K562 (cell line): ENCODE results near the gene CNGA3. TPM values are rescaled to one million over a fixed set of nuclear protein-coding genes. Genes with fewer than 3 reads are reported as not detected.

ENCODE experiments used
- CHAMP1 ChIP-seq: fragments of 450-650 bp; IDR thresholded peaks from 2 replicates; pipeline ENCODE4 v1.6.1; 2016; ENCODE audit warnings: mild to moderate bottlenecking
- CTBP1 ChIP-seq: fragments of 450-650 bp; IDR thresholded peaks from 2 replicates; pipeline ENCODE4 v1.6.1; 2016; ENCODE audit warnings: borderline replicate concordance
- CTCFL ChIP-seq: IDR thresholded peaks from 2 replicates; pipeline ENCODE4 v1.6.1; 2011; ENCODE audit warnings: borderline replicate concordance, low read depth, mild to moderate bottlenecking, moderate library complexity, low read length; ENCODE audit not compliant: insufficient read depth, poor library complexity, severe bottlenecking
- DIDO1 ChIP-seq: fragments of 450-650 bp; IDR thresholded peaks from 2 replicates; pipeline ENCODE4 v1.6.1; 2016; ENCODE audit warnings: low read depth, missing biosample characterization, missing genetic modification characterization
- DMBX1 ChIP-seq: fragments of 250-450 bp; sonication (Bioruptor Pico); IDR thresholded peaks from 2 replicates; pipeline ENCODE4 v1.8.0; 2022; ENCODE audit warnings: inconsistent platforms, mild to moderate bottlenecking, moderate library complexity, borderline replicate concordance
- FOXK2 ChIP-seq, 2 experiments: fragments of 450-650 bp; IDR thresholded peaks in 1 of 2; conservative IDR thresholded peaks in 1 of 2; 2 replicates each; pipeline ENCODE4 v1.6.1; 2016; ENCODE audit warnings: low read depth in 2 of 2, mild to moderate bottlenecking in 1 of 2
- L3MBTL2 ChIP-seq: fragments of 450-650 bp; IDR thresholded peaks from 2 replicates; pipeline ENCODE4 v1.6.1; 2016; ENCODE audit warnings: mild to moderate bottlenecking, moderate library complexity
- MYC ChIP-seq, 2 experiments: fragments of 250-450 bp in 1 of 2; sonication (Bioruptor Pico) in 1 of 2; IDR thresholded peaks; 2 replicates each; pipeline versions ENCODE4 v1.5.1 to v1.6.1; 2012 to 2021; ENCODE audit warnings: low read depth in 2 of 2, borderline replicate concordance in 1 of 2, improper control_type of control experiment in 1 of 2, low read length in 1 of 2, mild to moderate bottlenecking in 1 of 2, moderate library complexity in 1 of 2
- NFIX ChIP-seq: fragments of 250-450 bp; sonication (Bioruptor Pico); IDR thresholded peaks from 2 replicates; pipeline ENCODE4 v1.4.0; 2020; ENCODE audit warnings: low read depth, mild to moderate bottlenecking, moderate library complexity
- NFYB ChIP-seq: IDR thresholded peaks from 2 replicates; pipeline ENCODE4 v1.6.1; 2011; ENCODE audit warnings: mild to moderate bottlenecking, moderate library complexity; ENCODE audit not compliant: insufficient read length; ENCODE audit errors: extremely low read depth
- NRF1 ChIP-seq, 2 experiments: fragments of 450-650 bp; IDR thresholded peaks in 1 of 2; conservative IDR thresholded peaks in 1 of 2; 2 replicates each; pipeline ENCODE4 v1.6.1; 2014; ENCODE audit warnings: mild to moderate bottlenecking in 2 of 2
- PCBP2 ChIP-seq: fragments of 200-400 bp; formaldehyde crosslinking; IDR thresholded peaks from 2 replicates; pipeline ENCODE4 v1.6.1; 2018; ENCODE audit warnings: low read length, low read depth, mild to moderate bottlenecking, moderate library complexity; ENCODE audit not compliant: poor library complexity, severe bottlenecking
- TEAD4 ChIP-seq, 2 experiments: sonication (generic) in 1 of 2; formaldehyde crosslinking in 1 of 2; IDR thresholded peaks; 2 replicates each; pipeline versions ENCODE4 v1.6.1 to v1.8.0; 2012 to 2022; ENCODE audit warnings: borderline replicate concordance in 1 of 2, inconsistent platforms in 1 of 2, low read length in 1 of 2, mild to moderate bottlenecking in 1 of 2, missing genetic modification reagents in 1 of 2
- YY1 ChIP-seq, 3 experiments: IDR thresholded peaks; 2 replicates each; pipeline ENCODE4 v1.6.1; 2011; ENCODE audit warnings: low read length in 2 of 3, mild to moderate bottlenecking in 2 of 3, moderate library complexity in 2 of 3, borderline replicate concordance in 1 of 3, control low read depth in 1 of 3, low read depth in 1 of 3; ENCODE audit not compliant: insufficient read depth in 3 of 3, insufficient replicate concordance in 2 of 3, control insufficient read depth in 1 of 3, insufficient read length in 1 of 3; ENCODE audit errors: extremely low read depth in 1 of 3
- ZBTB2 ChIP-seq: fragments of 450-650 bp; IDR thresholded peaks from 2 replicates; pipeline ENCODE4 v1.6.1; 2016; ENCODE audit warnings: antibody characterized with exemption
- ZBTB7A ChIP-seq: IDR thresholded peaks from 2 replicates; pipeline ENCODE4 v1.6.1; 2011; ENCODE audit warnings: low read depth, mild to moderate bottlenecking, low read length, moderate library complexity, borderline replicate concordance; ENCODE audit not compliant: control insufficient read depth
- ZNF184 ChIP-seq: sonication (generic); formaldehyde crosslinking; IDR thresholded peaks from 2 replicates; pipeline ENCODE4 v1.5.0; 2020; ENCODE audit warnings: missing genetic modification reagents
- polyA plus RNA-seq, 8 experiments: library from polyadenylated mRNA; depleted of rRNA in 4 of 8; stranded (reverse) in 5 of 8; unstranded in 3 of 8; fragments of >200 nt; fragmentation: Nextera tagmentation in 2 of 8; fragmentation: Illumina TruSeq in 1 of 8; extraction: Ambion mirVana in 2 of 8; extraction: Trizol in 1 of 8; gene quantifications; 2 replicates each; pipeline versions ENCODE4 v1.2.1 to v1.2.3, GENCODE V29; 2011 to 2014; ENCODE audit warnings: inconsistent platforms in 1 of 8, missing spikeins in 1 of 8
- total RNA-seq, 7 experiments: library from RNA; depleted of rRNA in 6 of 7; stranded (reverse); fragments of >200 nt in 6 of 7; fragmentation: Illumina TruSeq in 2 of 7; extraction: Trizol in 2 of 7; gene quantifications; 2 replicates each; pipeline versions ENCODE4 v1.2.1 to v1.2.3, GENCODE V29; 2011 to 2021; ENCODE audit warnings: low replicate concordance in 1 of 7

CNGA3 gene
- total and polyA plus RNA-seq, 9 of the 15 experiments (the other 6 are each of a cell fraction or from before 2014, with no cell fraction given), result not detected

DNA sequence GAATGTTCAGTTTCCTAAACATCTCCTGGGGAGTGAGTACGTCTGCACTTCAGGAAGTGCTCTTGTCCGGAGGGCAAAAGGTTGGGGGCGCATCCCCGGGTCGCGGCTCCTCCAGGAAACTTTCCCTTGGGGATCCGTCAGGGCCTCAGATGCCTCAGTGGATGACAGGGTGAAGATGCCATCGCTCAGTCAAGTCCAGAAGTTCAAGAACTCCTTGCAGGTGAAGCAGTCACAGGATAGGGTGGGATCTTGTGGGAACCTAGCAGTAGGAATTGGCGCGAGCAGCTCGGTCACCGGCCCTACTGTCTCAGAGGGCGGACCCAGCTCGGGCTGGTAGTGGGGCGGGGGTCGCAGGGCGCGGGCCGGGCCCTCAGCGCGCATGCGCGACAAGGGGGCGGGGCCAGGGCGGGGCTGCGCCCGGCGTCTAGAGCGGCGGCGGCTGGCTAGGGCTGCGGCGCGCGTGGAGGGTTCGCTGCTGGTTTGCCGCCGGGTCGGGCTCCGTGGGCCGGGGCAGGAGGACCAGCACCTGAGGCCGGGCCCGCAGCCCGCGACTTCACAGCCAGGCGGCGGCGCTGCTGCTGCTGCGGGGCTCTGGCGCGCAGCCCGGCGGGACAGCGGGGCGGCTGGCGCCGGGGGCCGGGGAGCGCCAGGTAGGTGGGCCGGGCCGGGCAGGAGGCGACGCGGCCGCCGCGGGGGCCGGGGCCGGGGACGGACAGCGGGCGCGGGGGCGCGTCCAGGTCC, 98.3 kb downstream of the CNGA3 start, which contains the start of gene INPP4A (continued):
- TF ChIP-seq CTCFL (peak; percentile 3), ZNF184 (no peak), NRF1 (conservative IDR thresholded peaks at IDR 0.05 in 1 of 2, IDR thresholded peaks at IDR 0.05 in 1 of 2) (peak; percentile 92 to 93), DMBX1 (CRISPR knock-in tag) (no peak), ZBTB7A (peak; percentile 95), DIDO1 (no peak), TEAD4 (IDR thresholded peaks at IDR 0.05; ENCODE audit: low read length) (no peak), TEAD4 (CRISPR knock-in tag; IDR thresholded peaks at IDR 0.05; ENCODE audit: borderline replicate concordance) (no peak), ZBTB2 (peak; percentile 68; the same call in 1 of the 2 replicates), CHAMP1 (no peak), NFYB (no peak), L3MBTL2 (0 out of 2 replicates have a peak, but pooled peaks have one; percentile 2), YY1 (IDR thresholded peaks at IDR 0.05; ENCODE audit: borderline replicate concordance in 1 of 3, control insufficient read depth in 1 of 3, extremely low read depth in 1 of 3, insufficient read depth in 3 of 3, insufficient read length in 1 of 3, insufficient replicate concordance in 2 of 3, low read depth in 1 of 3, low read length in 2 of 3) (peak in 1 of 3 experiments; percentile 29), CTBP1 (peak; percentile 66), MYC (IDR thresholded peaks at IDR 0.05; ENCODE audit: low read depth, low read length) (peak; percentile 15; the same call in 1 of the 2 replicates), MYC (CRISPR knock-in tag; IDR thresholded peaks at IDR 0.05; ENCODE audit: borderline replicate concordance, low read depth) (no peak), PCBP2 (no peak), FOXK2 (conservative IDR thresholded peaks at IDR 0.05 in 1 of 2, IDR thresholded peaks at IDR 0.05 in 1 of 2; ENCODE audit: low read depth in 2 of 2) (no peak), NFIX (CRISPR knock-in tag) (no peak)
